GM12891 (cell line): ENCODE results near the gene RPUSD2.

Experiments
- PAX5 ChIP-seq: IDR thresholded peaks from 2 replicates; pipeline ENCODE4 v1.6.1; 2011; ENCODE audit warnings: low read length, moderate library complexity, mild to moderate bottlenecking; ENCODE audit not compliant: insufficient read depth, severe bottlenecking
- POLR2A ChIP-seq: IDR thresholded peaks from 2 replicates; pipeline ENCODE4 v1.6.1; 2011; ENCODE audit warnings: low read depth, low read length, control low read depth
- POLR2AphosphoS5 ChIP-seq: IDR thresholded peaks from 2 replicates; pipeline ENCODE4 v1.6.1; 2011; ENCODE audit warnings: low read depth, low read length, control low read depth
- POU2F2 ChIP-seq: IDR thresholded peaks from 2 replicates; pipeline ENCODE4 v1.6.1; 2011; ENCODE audit warnings: low read depth, mild to moderate bottlenecking, control low read depth, low read length, moderate library complexity
- SPI1 ChIP-seq: IDR thresholded peaks from 2 replicates; pipeline ENCODE4 v1.6.1; 2011; ENCODE audit warnings: low read depth, low read length, control low read depth
- TAF1 ChIP-seq: IDR thresholded peaks from 2 replicates; pipeline ENCODE4 v1.6.1; 2011; ENCODE audit warnings: low read depth, low read length, control low read depth

GRCh38 chr15:40598126-40598525 lies 29.0 kb downstream of the RPUSD2 start:
- TF ChIP-seq POLR2A (no peak), SPI1 (no peak), POLR2AphosphoS5 (no peak), TAF1 (no peak), POU2F2 (no peak), PAX5 (no peak)
